SH-SY5Y (cell line): ENCODE data around the gene ARHGAP15.

Experiments
- GATA2 ChIP-seq: IDR thresholded peaks from 2 replicates; pipeline ENCODE4 v1.6.1; 2011; ENCODE audit warnings: mild to moderate bottlenecking, low read depth, low read length
- GATA3 ChIP-seq: IDR thresholded peaks from 2 replicates; pipeline ENCODE4 v1.6.1; 2011; ENCODE audit warnings: low read depth, mild to moderate bottlenecking, low read length, moderate library complexity

- TF ChIP-seq GATA2 = peak; percentile 63
- TF ChIP-seq GATA3 = no peak
These were observed 587.8 kb downstream of the ARHGAP15 start for GRCh38 chr2:143717053-143717452.
